GM12878 (cell line): ENCODE data around the gene FAM120A. TPM values are rescaled to one million over a fixed set of nuclear protein-coding genes. Genes with fewer than 3 reads are reported as not detected.

Source experiments
- ATAC-seq: fragments of 200-7000 bp; cut with Tn5 transposase; 3 replicates; pipeline ENCODE4 v1.9.1; 2020; ENCODE audit warnings: mild to moderate bottlenecking, moderate library complexity
- BruUV-seq: library from RNA; stranded (reverse); fragments of 400-500 nt; replicated peaks from 2 replicates; lab custom pipeline; 2021; lab: Mats Ljungman, UMichigan
- CTCF ChIA-PET: fragments of 300-600 bp; sonication (Branson Sonifier 250); formaldehyde crosslinking; extraction: SDS; loops from one replicate; lab custom pipeline; 2021; ENCODE audit warnings: inconsistent platforms; lab: Yijun Ruan, JAX
- POLR2A ChIA-PET: fragments of 350-600 bp; formaldehyde crosslinking; extraction: SDS; loops from one replicate; lab custom pipeline; 2021; ENCODE audit warnings: inconsistent platforms; lab: Charles Lee
- RAD21 ChIA-PET: fragments of 300-600 bp; sonication (Branson Sonifier 250); formaldehyde crosslinking; loops from one replicate; lab custom pipeline; 2023; ENCODE audit warnings: antibody characterized with exemption; ENCODE audit not compliant: unreplicated experiment; lab: Charles Lee
- SMC1A ChIA-PET: fragments of 300-600 bp; sonication (Branson Sonifier 250); formaldehyde crosslinking; loops from one replicate; lab custom pipeline; 2023; ENCODE audit not compliant: unreplicated experiment, uncharacterized antibody; lab: Charles Lee
- DNase-seq: peaks from one replicate; pipeline ENCODE4 v3.0.0-alpha.2; 2011; ENCODE audit warnings: low read depth, low spot score
- FAIRE-seq: peaks from 3 replicates; lab custom pipeline; 2011; peaks lifted over from hg19 to GRCh38; lab: Jason Lieb, UNC
- H2AFZ ChIP-seq: 2 replicates; pipeline ENCODE4 v1.6.0; 2011; ENCODE audit warnings: low read depth, low read length, control low read depth; ENCODE audit not compliant: control insufficient read depth
- H3K27ac ChIP-seq: 2 replicates; pipeline ENCODE4 v1.5.1; 2011; ENCODE audit warnings: control low read depth; ENCODE audit not compliant: control insufficient read depth, insufficient read depth
- H3K27me3 ChIP-seq, 2 experiments: replicated peaks in 1 of 2; 2 replicates each; pipeline versions ENCODE4 v1.6.0 to v1.6.1; 2011; ENCODE audit warnings: low read length in 1 of 2; ENCODE audit not compliant: control insufficient read depth in 2 of 2, insufficient read depth in 2 of 2
- H3K36me3 ChIP-seq, 2 experiments: 2 replicates each; pipeline ENCODE4 v1.5.1; 2011; ENCODE audit warnings: low read length in 1 of 2; ENCODE audit not compliant: control insufficient read depth in 2 of 2, insufficient read depth in 2 of 2
- H3K4me1 ChIP-seq: 2 replicates; pipeline ENCODE4 v1.6.1; 2011; ENCODE audit warnings: mild to moderate bottlenecking, low read length, moderate library complexity, mixed read lengths; ENCODE audit not compliant: control insufficient read depth, insufficient read depth
- H3K4me2 ChIP-seq: 2 replicates; pipeline ENCODE4 v1.6.0; 2011; ENCODE audit warnings: control low read depth; ENCODE audit not compliant: control insufficient read depth, insufficient read depth
- H3K4me3 ChIP-seq: fragments of 200-600 bp; sonication (generic); 2 replicates; pipeline ENCODE4 v1.5.1; 2016
- H3K79me2 ChIP-seq: 2 replicates; pipeline ENCODE4 v1.6.0; 2011; ENCODE audit warnings: low read length; ENCODE audit not compliant: control insufficient read depth, insufficient read depth
- H3K9ac ChIP-seq: 2 replicates; pipeline ENCODE4 v1.8.0; 2011; ENCODE audit warnings: low read length, control low read depth, mixed read lengths; ENCODE audit not compliant: control insufficient read depth, insufficient read depth
- H3K9me3 ChIP-seq: replicated peaks from 3 replicates; pipeline ENCODE4 v1.5.1; 2011; ENCODE audit warnings: mild to moderate bottlenecking, low read length; ENCODE audit not compliant: control insufficient read depth, insufficient read depth
- H4K20me1 ChIP-seq: 2 replicates; pipeline ENCODE4 v1.6.0; 2011; ENCODE audit not compliant: control insufficient read depth, insufficient read depth
- BCL11A ChIP-seq: IDR thresholded peaks from 2 replicates; pipeline ENCODE4 v1.6.1; 2011; ENCODE audit warnings: low read depth, low read length
- JUND ChIP-seq: IDR thresholded peaks from 2 replicates; pipeline ENCODE4 v1.6.1; 2012; ENCODE audit warnings: low read depth, mild to moderate bottlenecking, low read length, improper control_type of control experiment, moderate library complexity
- MTA3 ChIP-seq: IDR thresholded peaks from 2 replicates; pipeline ENCODE4 v1.6.1; 2012; ENCODE audit warnings: low read length, inconsistent platforms, borderline replicate concordance
- MXI1 ChIP-seq: fragments of 150-350 bp; IDR thresholded peaks from 2 replicates; pipeline ENCODE4 v1.6.1; 2011; ENCODE audit warnings: low read depth, mild to moderate bottlenecking, inconsistent platforms, low read length, improper control_type of control experiment
- NFXL1 ChIP-seq: fragments of 450-650 bp; IDR thresholded peaks from 2 replicates; pipeline ENCODE4 v1.6.1; 2017; ENCODE audit warnings: antibody characterized with exemption, mild to moderate bottlenecking, borderline replicate concordance
- RAD21 ChIP-seq: IDR thresholded peaks from 2 replicates; pipeline ENCODE4 v1.6.1; 2011; ENCODE audit warnings: mild to moderate bottlenecking, low read depth, low read length, moderate library complexity; ENCODE audit not compliant: insufficient read depth
- SREBF2 ChIP-seq: IDR thresholded peaks from 2 replicates; pipeline ENCODE4 v1.6.1; 2012; ENCODE audit warnings: mild to moderate bottlenecking, low read length
- TCF3 ChIP-seq: IDR thresholded peaks from 2 replicates; pipeline ENCODE4 v1.6.1; 2012; ENCODE audit warnings: low read depth, mild to moderate bottlenecking, low read length, borderline replicate concordance; ENCODE audit not compliant: insufficient read depth
- TCF7 ChIP-seq: IDR thresholded peaks from 2 replicates; pipeline ENCODE4 v1.6.1; 2014; ENCODE audit warnings: antibody characterized with exemption, borderline replicate concordance
- WRNIP1 ChIP-seq: IDR thresholded peaks from 2 replicates; pipeline ENCODE4 v1.6.1; 2011; ENCODE audit warnings: low read depth, low read length, improper control_type of control experiment, borderline replicate concordance
- ZBTB11 ChIP-seq: fragments of 450-650 bp; formaldehyde crosslinking; IDR thresholded peaks from 2 replicates; pipeline ENCODE4 v1.5.0; 2022; ENCODE audit warnings: mild to moderate bottlenecking, missing genetic modification characterization
- WGBS: methylation state at CpG from one replicate; pipeline ENCODE4 v1.1.6; 2016; ENCODE audit warnings: low lambda C conversion rate; ENCODE audit not compliant: insufficient replicate concordance, insufficient coverage; ENCODE audit errors: missing lambda C conversion rate; 5-methylcytosine and 5-hydroxymethylcytosine counted together
- in situ Hi-C: fragments of 300-500 bp; cut with MboI; formaldehyde crosslinking; loops from 9 replicates; pipeline ENCODE4 v1.14.3; 2018; ENCODE audit warnings: mixed read lengths
- intact Hi-C: fragments of 100-400 bp; cut with micrococcal nuclease; formaldehyde crosslinking; loops from one replicate; pipeline ENCODE4 v1.14.2; 2022; ENCODE audit not compliant: unreplicated experiment
- polyA plus RNA-seq, 11 experiments: library from polyadenylated mRNA; depleted of rRNA in 4 of 11; unstranded in 6 of 11; stranded (reverse) in 5 of 11; fragments of >200 nt; fragmentation: Nextera tagmentation in 4 of 11; fragmentation: Illumina TruSeq in 1 of 11; extraction: Ambion mirVana in 4 of 11; extraction: Trizol in 1 of 11; gene quantifications; 1 replicate in 1 of 11; 2 replicates in 10 of 11; pipeline versions ENCODE4 v1.2.1 to v1.2.3, GENCODE V29; 2011 to 2016; ENCODE audit warnings: inconsistent platforms in 2 of 11, missing spikeins in 2 of 11, low read depth in 1 of 11
- total RNA-seq, 4 experiments: library from RNA; depleted of rRNA in 3 of 4; stranded (reverse); fragments of >200 nt in 3 of 4; fragmentation: Illumina TruSeq in 1 of 4; extraction: Trizol in 1 of 4; gene quantifications; 2 replicates each; pipeline versions ENCODE4 v1.2.1 to v1.2.3, GENCODE V29; 2013 to 2021
- TF ChIP-seq, protein P1 (sequence below): fragments of 450-650 bp; IDR thresholded peaks from 2 replicates; pipeline ENCODE4 v1.6.1; 2014; ENCODE audit warnings: mild to moderate bottlenecking

The FAM120A gene
- total and polyA plus RNA-seq, 10 of the 15 experiments (the other 5 are each of a cell fraction or from before 2014, with no cell fraction given): 13.1 to 89.6 (median 52.5) TPM

GRCh38 chr9:93522736-93523135 is 71.3 kb downstream of the FAM120A start:
- no peak overlapping the region for H2AFZ ChIP-seq
- TF ChIP-seq SREBF2: no peak
- no peak overlapping the region for H3K4me3 ChIP-seq
- ChIA-PET RAD21 (no interaction called here), CTCF (interaction anchor here (0.8 to 1.0 kb wide), 2 partner anchors 44 to 69 kb away, joined by 3 to 4 read pairs; partner anchors contain the start of gene FAM120AOS), POLR2A (no interaction called here), SMC1A (interaction anchor here (1.1 kb wide), 1 partner anchor 43 kb away, joined by 3 read pairs; no protein-coding TSS in a partner anchor)
- H3K4me1 ChIP-seq: no peaks in the 10 kb centered on the region
- no peaks in the 10 kb centered on the region for H3K27me3 ChIP-seq
- H3K9ac ChIP-seq: no peak overlapping the region
- no TSS peak for BruUV-seq
- FAIRE-seq (no peak), ATAC-seq (no peak), DNase-seq (no peak)
- H3K27ac ChIP-seq: no peak overlapping the region
- no peaks in the 10 kb centered on the region for H4K20me1 ChIP-seq
- intact Hi-C loops (no loop called here), in situ Hi-C loops (no loop called here)
- no peaks in the 10 kb centered on the region for H3K9me3 ChIP-seq
- H3K79me2 ChIP-seq: no peaks in the 10 kb centered on the region; the same call in 1 of the 2 replicates
- peaks cover 24 to 32% of the 10 kb centered on the region in 2 experiments; a peak in 3 of 4 replicates for H3K36me3 ChIP-seq
- WGBS: 98% methylated on average over 3 of the region's 3 CpGs
- no peak overlapping the region for H3K4me2 ChIP-seq

DNA sequence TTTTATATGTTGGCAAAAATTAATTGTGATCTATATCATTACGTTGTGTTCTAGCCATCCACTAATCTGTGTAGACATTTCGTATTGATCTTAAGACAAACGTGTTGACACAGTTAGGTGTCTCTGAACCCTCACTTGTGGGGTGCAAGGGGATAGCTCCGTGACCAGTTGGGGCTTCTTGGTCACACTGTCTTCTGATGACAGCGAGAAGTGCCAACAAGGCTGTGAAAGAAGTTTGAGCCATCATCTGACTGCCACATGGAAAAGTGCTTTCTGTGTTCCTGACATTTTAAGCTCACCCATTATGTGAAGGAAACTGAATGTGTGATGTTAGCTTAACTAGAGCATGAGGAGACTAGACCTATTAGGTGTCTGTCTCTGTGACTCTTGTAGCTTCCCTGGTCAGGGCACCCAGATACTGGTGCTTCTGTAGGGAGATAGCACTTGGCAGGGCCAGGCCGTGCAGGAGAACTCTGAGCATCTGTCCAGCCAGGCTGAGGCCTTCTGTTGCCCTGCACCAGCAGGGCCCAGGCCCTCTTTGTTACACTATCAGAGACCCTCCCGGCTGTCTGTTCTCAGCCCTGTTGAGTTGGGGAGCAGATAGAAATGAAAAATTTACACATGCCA is 72.1 kb downstream of the FAM120A start:
- WGBS: 84% methylated on average over 7 of the region's 7 CpGs
- Histone ChIP-seq H3K9ac (no peak overlapping the region), H3K27ac (no peak overlapping the region), H3K36me3 (peaks cover 20 to 27% of the 10 kb centered on the region in 2 experiments), H4K20me1 (no peaks in the 10 kb centered on the region), H3K4me1 (no peaks in the 10 kb centered on the region), H3K4me3 (no peak overlapping the region), H3K79me2 (no peaks in the 10 kb centered on the region; the same call in 1 of the 2 replicates), H3K9me3 (no peaks in the 10 kb centered on the region), H3K27me3 (no peaks in the 10 kb centered on the region), H3K4me2 (no peak overlapping the region), H2AFZ (no peak overlapping the region)
- DNase-seq: no peak
- intact Hi-C loops (no loop called here), in situ Hi-C loops (no loop called here)
- FAIRE-seq: no peak
- no peak for ATAC-seq
- ChIA-PET RAD21 (no interaction called here), SMC1A (interaction anchor here (1.1 kb wide), 1 partner anchor 42 kb away, joined by 3 read pairs; no protein-coding TSS in a partner anchor), CTCF (interaction anchor here (0.8 to 1.0 kb wide), 2 partner anchors 43 to 70 kb away, joined by 3 to 4 read pairs; partner anchors contain the start of gene FAM120AOS), POLR2A (no interaction called here)
- BruUV-seq: no TSS peak
- no peak for TF ChIP-seq TCF7
- TF ChIP-seq RAD21: no peak
- no peak for TF ChIP-seq WRNIP1
- TF ChIP-seq TCF3: no peak
- no peak for TF ChIP-seq MXI1
- no peak for TF ChIP-seq JUND
- no peak for TF ChIP-seq MTA3
- no peak for TF ChIP-seq NFXL1
- TF ChIP-seq, protein P1, sequence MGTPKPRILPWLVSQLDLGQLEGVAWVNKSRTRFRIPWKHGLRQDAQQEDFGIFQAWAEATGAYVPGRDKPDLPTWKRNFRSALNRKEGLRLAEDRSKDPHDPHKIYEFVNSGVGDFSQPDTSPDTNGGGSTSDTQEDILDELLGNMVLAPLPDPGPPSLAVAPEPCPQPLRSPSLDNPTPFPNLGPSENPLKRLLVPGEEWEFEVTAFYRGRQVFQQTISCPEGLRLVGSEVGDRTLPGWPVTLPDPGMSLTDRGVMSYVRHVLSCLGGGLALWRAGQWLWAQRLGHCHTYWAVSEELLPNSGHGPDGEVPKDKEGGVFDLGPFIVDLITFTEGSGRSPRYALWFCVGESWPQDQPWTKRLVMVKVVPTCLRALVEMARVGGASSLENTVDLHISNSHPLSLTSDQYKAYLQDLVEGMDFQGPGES: no peak
- no peak for TF ChIP-seq ZBTB11 (CRISPR knock-in tag)
- no peak for TF ChIP-seq BCL11A
